ENCODE measurements around the gene RCSD1.

The RCSD1 gene

DNA sequence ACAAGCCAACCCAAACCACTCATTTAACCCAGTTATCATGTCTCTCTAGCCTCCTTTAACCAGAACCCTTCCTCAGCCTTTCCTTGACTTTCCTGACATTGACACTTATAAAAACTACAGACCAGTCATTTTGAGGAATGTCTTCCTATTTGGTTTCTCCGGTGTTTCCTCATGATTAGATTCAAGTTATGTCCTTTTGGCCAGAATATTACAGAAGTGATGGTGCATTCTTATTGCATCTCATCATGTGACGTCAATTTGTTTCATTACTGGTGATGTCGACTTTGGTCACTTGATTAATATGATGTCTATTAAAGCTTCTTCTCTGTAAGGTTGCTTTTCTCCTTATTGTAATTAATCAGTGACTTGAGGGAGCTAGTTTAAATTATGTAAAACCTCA is 6.1 kb upstream of the RCSD1 start:
- H3K79me1 ChIP-seq (ENCODE audit: low read length) = no peaks in the 10 kb centered on the region
- H2BK120ac ChIP-seq (ENCODE audit: insufficient read depth, low read length, poor library complexity) = no peak overlapping the region
- no peak overlapping the region for H2AFZ ChIP-seq (ENCODE audit: insufficient read depth, low read length, poor library complexity)
- DNase-seq = no peak
- no peak overlapping the region for H3K23ac ChIP-seq (ENCODE audit: low read length)
- peaks cover 2% of the 10 kb centered on the region for H3K9me3 ChIP-seq (ENCODE audit: insufficient read depth, low read depth, low read length)
- no peak overlapping the region for H2AK5ac ChIP-seq (ENCODE audit: low read length)
- H2BK5ac ChIP-seq (ENCODE audit: low read depth, low read length, poor library complexity) = no peak overlapping the region
- H3K27ac ChIP-seq (ENCODE audit: low read depth, low read length) = no peak overlapping the region
- WGBS (ENCODE audit: extremely low coverage, insufficient coverage, insufficient read length) = no CpG with 5 or more reads among the region's 3 CpGs
- no peak overlapping the region for H4K8ac ChIP-seq (ENCODE audit: low read depth, low read length)
- H3K36me3 ChIP-seq (ENCODE audit: control insufficient read depth in 1 of 2, insufficient read depth in 2 of 2, low read length in 2 of 2) = no peaks in the 10 kb centered on the region
- H3K9ac ChIP-seq (ENCODE audit: low read length) = no peak overlapping the region
- no peaks in the 10 kb centered on the region for H3K27me3 ChIP-seq (ENCODE audit: insufficient read depth, low read length)
- no peak overlapping the region for H3K18ac ChIP-seq (ENCODE audit: low read length)
- H4K12ac ChIP-seq (ENCODE audit: low read depth, low read length) = no peak overlapping the region
- no peak overlapping the region for H4K91ac ChIP-seq (ENCODE audit: low read depth, low read length)
- peaks cover 0 to 2% of the 10 kb centered on the region in 2 experiments for H3K4me1 ChIP-seq (ENCODE audit: control insufficient read depth in 1 of 2, insufficient read depth in 2 of 2, low read length in 2 of 2)
- H3K79me2 ChIP-seq (ENCODE audit: control insufficient read depth, insufficient read depth, low read length, poor library complexity) = no peaks in the 10 kb centered on the region
- H3K4me2 ChIP-seq (ENCODE audit: low read length) = no peak overlapping the region
- no peak overlapping the region for H3K4me3 ChIP-seq (ENCODE audit: low read depth, low read length)
- H3K4ac ChIP-seq (ENCODE audit: low read depth, low read length) = no peak overlapping the region
- no peak overlapping the region for H2BK12ac ChIP-seq (ENCODE audit: low read length)
- no peak overlapping the region for H3K14ac ChIP-seq (ENCODE audit: low read length)

DNA sequence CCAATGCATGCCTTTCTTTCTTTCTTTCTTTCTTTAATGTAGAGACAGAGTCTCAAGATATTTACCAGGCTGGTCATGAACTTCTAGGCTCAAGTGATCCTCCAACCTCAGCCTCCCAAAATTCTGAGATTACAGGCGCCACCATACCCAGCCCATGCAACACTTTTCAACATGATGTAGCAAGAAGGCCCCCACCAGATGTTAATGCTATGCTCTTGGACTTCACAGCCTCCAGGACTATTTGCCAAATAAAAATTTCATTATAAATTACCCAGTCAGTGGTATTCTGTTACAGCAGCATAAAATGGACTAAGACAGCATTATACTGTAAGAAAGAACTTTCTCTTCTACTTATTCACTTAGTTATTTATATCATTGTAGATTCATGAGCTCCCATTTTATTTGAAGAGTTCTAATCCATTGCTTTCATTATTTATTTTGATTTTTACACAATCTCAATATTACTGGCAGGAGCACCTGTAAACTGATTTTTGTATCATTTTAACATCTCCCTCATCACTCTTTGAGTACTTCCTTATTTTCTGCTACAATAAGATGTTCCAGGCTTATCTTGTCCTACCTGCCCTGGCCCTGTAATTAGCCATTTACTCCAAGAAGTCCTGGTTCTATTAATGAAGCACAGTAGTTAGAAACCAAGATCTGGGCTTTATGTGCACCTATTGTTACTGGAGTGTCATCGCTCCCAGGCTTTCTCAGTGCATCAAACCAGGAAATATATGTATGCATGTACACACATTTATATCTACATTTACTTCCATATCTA is 4.8 kb upstream of the RCSD1 start:
- no peak overlapping the region for H3K4me2 ChIP-seq (ENCODE audit: low read length)
- H2BK5ac ChIP-seq (ENCODE audit: low read depth, low read length, poor library complexity) = no peak overlapping the region
- no peak overlapping the region for H2AK5ac ChIP-seq (ENCODE audit: low read length)
- H3K9ac ChIP-seq (ENCODE audit: low read length) = no peak overlapping the region
- H2BK12ac ChIP-seq (ENCODE audit: low read length) = no peak overlapping the region
- no peak overlapping the region for H2BK120ac ChIP-seq (ENCODE audit: insufficient read depth, low read length, poor library complexity)
- H3K27me3 ChIP-seq (ENCODE audit: insufficient read depth, low read length) = peaks cover 8% of the 10 kb centered on the region
- H3K4ac ChIP-seq (ENCODE audit: low read depth, low read length) = no peak overlapping the region
- no peak overlapping the region for H4K12ac ChIP-seq (ENCODE audit: low read depth, low read length)
- H3K36me3 ChIP-seq (ENCODE audit: control insufficient read depth in 1 of 2, insufficient read depth in 2 of 2, low read length in 2 of 2) = no peaks in the 10 kb centered on the region
- peaks cover 2% of the 10 kb centered on the region for H3K9me3 ChIP-seq (ENCODE audit: insufficient read depth, low read depth, low read length)
- no peak overlapping the region for H3K14ac ChIP-seq (ENCODE audit: low read length)
- H3K4me1 ChIP-seq (ENCODE audit: control insufficient read depth in 1 of 2, insufficient read depth in 2 of 2, low read length in 2 of 2) = peaks cover 0 to 3% of the 10 kb centered on the region in 2 experiments
- no peak overlapping the region for H3K18ac ChIP-seq (ENCODE audit: low read length)
- no peak overlapping the region for H4K91ac ChIP-seq (ENCODE audit: low read depth, low read length)
- no peak overlapping the region for H3K27ac ChIP-seq (ENCODE audit: low read depth, low read length)
- no peaks in the 10 kb centered on the region for H3K79me1 ChIP-seq (ENCODE audit: low read length)
- no peak overlapping the region for H2AFZ ChIP-seq (ENCODE audit: insufficient read depth, low read length, poor library complexity)
- H4K8ac ChIP-seq (ENCODE audit: low read depth, low read length) = no peak overlapping the region
- WGBS (ENCODE audit: extremely low coverage, insufficient coverage, insufficient read length) = no CpG with 5 or more reads among the region's 2 CpGs
- H3K23ac ChIP-seq (ENCODE audit: low read length) = no peak overlapping the region
- DNase-seq = no peak
- no peaks in the 10 kb centered on the region for H3K79me2 ChIP-seq (ENCODE audit: control insufficient read depth, insufficient read depth, low read length, poor library complexity)
- no peak overlapping the region for H3K4me3 ChIP-seq (ENCODE audit: low read depth, low read length)

DNA sequence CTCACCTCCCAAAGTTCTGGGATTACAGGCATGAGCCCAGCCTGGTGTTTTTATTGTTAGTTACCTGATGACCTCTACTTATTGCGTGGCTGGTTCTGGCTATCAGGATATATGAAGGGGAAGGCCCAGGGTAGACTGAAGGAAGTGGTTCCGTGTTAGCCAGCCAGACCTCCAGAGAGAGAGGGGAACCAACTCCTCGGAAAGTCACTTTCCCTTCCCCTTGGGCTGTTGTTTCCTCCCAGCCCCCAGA is 2.5 kb upstream of the RCSD1 start:
- Histone ChIP-seq H3K18ac (ENCODE audit: low read length) (no peak overlapping the region), H2AFZ (ENCODE audit: insufficient read depth, low read length, poor library complexity) (no peak overlapping the region), H4K8ac (ENCODE audit: low read depth, low read length) (no peak overlapping the region), H3K27me3 (ENCODE audit: insufficient read depth, low read length) (peaks cover 15% of the 10 kb centered on the region), H3K36me3 (ENCODE audit: control insufficient read depth in 1 of 2, insufficient read depth in 2 of 2, low read length in 2 of 2) (no peaks in the 10 kb centered on the region), H4K91ac (ENCODE audit: low read depth, low read length) (no peak overlapping the region), H3K4ac (ENCODE audit: low read depth, low read length) (no peak overlapping the region), H2BK12ac (ENCODE audit: low read length) (no peak overlapping the region), H2BK120ac (ENCODE audit: insufficient read depth, low read length, poor library complexity) (no peak overlapping the region), H3K14ac (ENCODE audit: low read length) (no peak overlapping the region), H3K4me3 (ENCODE audit: low read depth, low read length) (no peak overlapping the region), H3K23ac (ENCODE audit: low read length) (no peak overlapping the region), H3K9me3 (ENCODE audit: insufficient read depth, low read depth, low read length) (peaks cover 2% of the 10 kb centered on the region), H3K79me2 (ENCODE audit: control insufficient read depth, insufficient read depth, low read length, poor library complexity) (no peaks in the 10 kb centered on the region), H3K4me2 (ENCODE audit: low read length) (no peak overlapping the region), H3K79me1 (ENCODE audit: low read length) (peaks cover 1% of the 10 kb centered on the region), H4K12ac (ENCODE audit: low read depth, low read length) (no peak overlapping the region), H2AK5ac (ENCODE audit: low read length) (no peak overlapping the region), H2BK5ac (ENCODE audit: low read depth, low read length, poor library complexity) (no peak overlapping the region), H3K4me1 (ENCODE audit: control insufficient read depth in 1 of 2, insufficient read depth in 2 of 2, low read length in 2 of 2) (peaks cover 6 to 13% of the 10 kb centered on the region in 2 experiments), H3K9ac (ENCODE audit: low read length) (no peak overlapping the region), H3K27ac (ENCODE audit: low read depth, low read length) (no peak overlapping the region)
- no CpG with 5 or more reads among the region's 3 CpGs for WGBS (ENCODE audit: extremely low coverage, insufficient coverage, insufficient read length)
- no peak for DNase-seq

DNA sequence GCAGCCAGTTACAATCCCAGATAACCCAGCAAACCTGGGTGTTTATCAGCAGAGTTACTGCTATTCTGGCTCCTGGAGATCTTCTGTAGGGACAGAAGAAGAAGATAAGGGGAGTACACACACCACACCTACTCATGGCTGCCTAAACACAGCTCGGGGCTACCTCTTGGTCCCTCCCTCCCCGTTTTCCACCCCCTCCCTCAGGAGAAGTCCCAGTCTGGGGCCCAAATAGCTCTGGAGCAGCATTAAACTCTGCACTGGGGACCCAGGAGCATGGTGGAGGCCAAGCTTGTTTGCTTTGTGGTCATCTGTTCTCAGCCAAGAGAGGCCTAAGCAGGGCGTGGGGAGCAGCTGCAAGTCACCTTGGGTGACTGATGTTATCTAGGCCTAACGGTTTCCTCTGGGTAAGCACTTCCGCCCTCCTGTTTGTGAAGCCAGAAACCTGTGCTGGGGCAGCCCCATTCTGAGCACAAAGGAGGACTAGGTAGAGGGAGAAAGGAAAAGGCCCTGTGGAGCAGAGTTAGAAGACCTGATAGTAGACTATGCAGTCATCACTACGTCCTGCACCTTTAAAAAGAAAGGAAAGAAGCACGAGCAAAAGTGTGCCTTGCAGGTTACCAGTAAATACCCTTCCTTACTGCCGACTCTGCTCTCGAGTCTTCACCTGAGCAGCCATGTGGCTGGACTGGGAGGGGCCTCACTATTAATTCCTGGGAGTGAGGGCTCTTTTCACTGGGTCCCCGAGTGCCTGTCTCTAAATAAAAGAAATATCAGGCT is 2.0 kb upstream of the RCSD1 start:
- no peak overlapping the region for H3K14ac ChIP-seq (ENCODE audit: low read length)
- no peak overlapping the region for H2AK5ac ChIP-seq (ENCODE audit: low read length)
- no peak overlapping the region for H3K4me2 ChIP-seq (ENCODE audit: low read length)
- H3K4ac ChIP-seq (ENCODE audit: low read depth, low read length) = no peak overlapping the region
- no peak overlapping the region for H4K12ac ChIP-seq (ENCODE audit: low read depth, low read length)
- H2BK5ac ChIP-seq (ENCODE audit: low read depth, low read length, poor library complexity) = no peak overlapping the region
- no peaks in the 10 kb centered on the region for H3K79me2 ChIP-seq (ENCODE audit: control insufficient read depth, insufficient read depth, low read length, poor library complexity)
- DNase-seq = no peak
- no peak overlapping the region for H3K23ac ChIP-seq (ENCODE audit: low read length)
- no peak overlapping the region for H2BK12ac ChIP-seq (ENCODE audit: low read length)
- H3K18ac ChIP-seq (ENCODE audit: low read length) = no peak overlapping the region
- WGBS (ENCODE audit: extremely low coverage, insufficient coverage, insufficient read length) = no CpG with 5 or more reads among the region's 10 CpGs
- peaks cover 2% of the 10 kb centered on the region for H3K9me3 ChIP-seq (ENCODE audit: insufficient read depth, low read depth, low read length)
- no peak overlapping the region for H3K4me3 ChIP-seq (ENCODE audit: low read depth, low read length)
- peaks cover 6 to 13% of the 10 kb centered on the region in 2 experiments for H3K4me1 ChIP-seq (ENCODE audit: control insufficient read depth in 1 of 2, insufficient read depth in 2 of 2, low read length in 2 of 2)
- no peak overlapping the region for H4K91ac ChIP-seq (ENCODE audit: low read depth, low read length)
- H3K79me1 ChIP-seq (ENCODE audit: low read length) = peaks cover 1% of the 10 kb centered on the region
- no peak overlapping the region for H3K27ac ChIP-seq (ENCODE audit: low read depth, low read length)
- no peak overlapping the region for H2BK120ac ChIP-seq (ENCODE audit: insufficient read depth, low read length, poor library complexity)
- peaks cover 15% of the 10 kb centered on the region for H3K27me3 ChIP-seq (ENCODE audit: insufficient read depth, low read length)
- no peak overlapping the region for H4K8ac ChIP-seq (ENCODE audit: low read depth, low read length)
- H2AFZ ChIP-seq (ENCODE audit: insufficient read depth, low read length, poor library complexity) = no peak overlapping the region
- H3K9ac ChIP-seq (ENCODE audit: low read length) = no peak overlapping the region
- no peaks in the 10 kb centered on the region for H3K36me3 ChIP-seq (ENCODE audit: control insufficient read depth in 1 of 2, insufficient read depth in 2 of 2, low read length in 2 of 2)

All from trophoblast cell (in vitro differentiated cells and primary cell).